ENCODE data around the gene PIGU. TPM values are rescaled to one million over a fixed set of nuclear protein-coding genes. Genes with fewer than 3 reads are reported as not detected.

Gene PIGU
- total and polyA plus RNA-seq, 2 experiments from 2014 or later = 21.2 to 21.6 TPM

- no peaks in the 10 kb centered on the region for H3K9me3 ChIP-seq (ENCODE audit: low read depth)
- in situ Hi-C loops (cut with MboI) = no loop called here
- peaks cover 39% of the 10 kb centered on the region for H3K4me1 ChIP-seq (ENCODE audit: insufficient read depth)
- no peaks in the 10 kb centered on the region for H3K9me2 ChIP-seq (ENCODE audit: insufficient read depth)
- H3K36me3 ChIP-seq (ENCODE audit: low read depth) = no peaks in the 10 kb centered on the region
- TF ChIP-seq EZH2 (IDR thresholded peaks at IDR 0.05; ENCODE audit: insufficient read depth, poor library complexity, severe bottlenecking) (no peak), EZH2phosphoT487 (IDR thresholded peaks at IDR 0.05; ENCODE audit: insufficient read depth, low read depth) (no peak)
- H3K4me3 ChIP-seq = no peak overlapping the region
- no peaks in the 10 kb centered on the region for H3K79me2 ChIP-seq (ENCODE audit: insufficient read depth)
- no peak for DNase-seq
- no peaks in the 10 kb centered on the region for H4K20me1 ChIP-seq (ENCODE audit: insufficient read depth)
- H3K27ac ChIP-seq = no peak overlapping the region
- H3K27me3 ChIP-seq (replicated peaks; ENCODE audit: insufficient read depth) = no peaks in the 10 kb centered on the region
- WGBS, 2 experiments (ENCODE audit: low coverage in 1 of 2, low lambda C conversion rate in 2 of 2, missing lambda C conversion rate in 2 of 2) = 70 to 73% methylated on average over 6 of the region's 6 CpGs
- peaks cover 7% of the 10 kb centered on the region for H3F3A ChIP-seq (ENCODE audit: insufficient read depth)
- H2AFZ ChIP-seq = no peak overlapping the region
- H3K9ac ChIP-seq = no peak overlapping the region
- no peak overlapping the region for H3K4me2 ChIP-seq (ENCODE audit: unreplicated experiment)
Measured at GRCh38 chr20:34578521-34578920, 98.4 kb downstream of the PIGU start.

DNA sequence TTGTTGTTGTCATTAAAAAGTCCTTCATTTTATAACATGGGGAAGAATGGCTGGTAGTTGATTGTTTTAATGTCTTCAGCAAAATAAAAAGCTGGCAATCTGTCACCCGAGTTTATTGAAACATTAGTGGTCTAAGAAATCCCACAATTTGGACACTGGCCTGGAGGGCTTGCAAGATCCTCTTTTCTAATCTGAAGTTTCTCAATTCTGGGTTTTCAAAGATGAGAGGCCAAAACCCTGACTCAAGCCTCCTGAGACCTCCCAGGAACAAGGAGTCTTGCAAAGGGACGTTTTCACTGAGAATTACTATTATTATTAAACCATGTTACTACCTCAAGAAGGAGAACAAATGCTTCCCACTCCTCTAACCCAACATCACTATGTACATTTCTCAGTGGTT, 98.9 kb downstream of the PIGU start:
- 44 to 52% methylated on average over 2 of the region's 2 CpGs for WGBS, 2 experiments (ENCODE audit: low coverage in 1 of 2, low lambda C conversion rate in 2 of 2, missing lambda C conversion rate in 2 of 2)
- Histone ChIP-seq H3K9me2 (ENCODE audit: insufficient read depth) (no peaks in the 10 kb centered on the region), H3K4me2 (ENCODE audit: unreplicated experiment) (no peak overlapping the region), H3F3A (ENCODE audit: insufficient read depth) (peaks cover 7% of the 10 kb centered on the region), H3K79me2 (ENCODE audit: insufficient read depth) (no peaks in the 10 kb centered on the region), H4K20me1 (ENCODE audit: insufficient read depth) (no peaks in the 10 kb centered on the region), H3K27me3 (replicated peaks; ENCODE audit: insufficient read depth) (no peaks in the 10 kb centered on the region), H3K9ac (no peak overlapping the region), H3K36me3 (ENCODE audit: low read depth) (no peaks in the 10 kb centered on the region), H2AFZ (no peak overlapping the region), H3K9me3 (ENCODE audit: low read depth) (no peaks in the 10 kb centered on the region), H3K4me1 (ENCODE audit: insufficient read depth) (peaks cover 34% of the 10 kb centered on the region), H3K4me3 (no peak overlapping the region), H3K27ac (no peak overlapping the region)
- no peak for TF ChIP-seq EZH2phosphoT487 (IDR thresholded peaks at IDR 0.05; ENCODE audit: insufficient read depth, low read depth)
- TF ChIP-seq EZH2 (IDR thresholded peaks at IDR 0.05; ENCODE audit: insufficient read depth, poor library complexity, severe bottlenecking) = no peak
- in situ Hi-C loops (cut with MboI) = no loop called here
- DNase-seq = peak; percentile 39

- WGBS, 2 experiments (ENCODE audit: low coverage in 1 of 2, low lambda C conversion rate in 2 of 2, missing lambda C conversion rate in 2 of 2) = 91% methylated on average over 4 of the region's 4 CpGs
- Histone ChIP-seq H3K9me3 (ENCODE audit: low read depth) (no peaks in the 10 kb centered on the region), H4K20me1 (ENCODE audit: insufficient read depth) (no peaks in the 10 kb centered on the region), H3K4me3 (no peak overlapping the region), H3K4me2 (ENCODE audit: unreplicated experiment) (no peak overlapping the region), H3K9me2 (ENCODE audit: insufficient read depth) (no peaks in the 10 kb centered on the region), H2AFZ (no peak overlapping the region), H3K36me3 (ENCODE audit: low read depth) (no peaks in the 10 kb centered on the region), H3K4me1 (ENCODE audit: insufficient read depth) (peaks cover 27% of the 10 kb centered on the region), H3K9ac (no peak overlapping the region), H3K27ac (no peak overlapping the region), H3F3A (ENCODE audit: insufficient read depth) (peaks cover 7% of the 10 kb centered on the region), H3K79me2 (ENCODE audit: insufficient read depth) (no peaks in the 10 kb centered on the region), H3K27me3 (replicated peaks; ENCODE audit: insufficient read depth) (no peaks in the 10 kb centered on the region)
- in situ Hi-C loops (cut with MboI) = no loop called here
- DNase-seq = no peak
- TF ChIP-seq EZH2 (IDR thresholded peaks at IDR 0.05; ENCODE audit: insufficient read depth, poor library complexity, severe bottlenecking) = no peak
- TF ChIP-seq EZH2phosphoT487 (IDR thresholded peaks at IDR 0.05; ENCODE audit: insufficient read depth, low read depth) = no peak
Measured at GRCh38 chr20:34577061-34577460, 99.8 kb downstream of the PIGU start.

DNA sequence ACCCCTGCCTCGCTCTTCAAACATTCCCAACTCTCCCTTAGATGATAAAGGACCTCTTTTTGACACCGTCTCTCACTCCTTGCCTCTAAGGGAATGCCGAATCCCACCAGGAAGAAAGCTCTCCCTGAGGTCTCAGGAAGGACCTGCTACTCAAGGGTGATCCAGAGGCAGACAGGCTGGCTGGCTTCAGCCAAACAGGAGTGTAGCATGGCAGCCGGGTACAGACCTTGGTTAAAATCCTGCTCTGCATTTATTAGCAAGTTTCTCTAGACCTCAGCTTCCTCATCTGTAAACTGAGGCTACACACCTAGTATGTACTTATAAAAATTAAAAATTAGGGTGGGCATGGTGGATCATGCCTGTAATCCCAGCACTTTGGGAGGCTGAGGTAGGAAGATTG, 101.1 kb downstream of the PIGU start:
- Histone ChIP-seq H3K4me1 (ENCODE audit: insufficient read depth) (peaks cover 24% of the 10 kb centered on the region), H4K20me1 (ENCODE audit: insufficient read depth) (no peaks in the 10 kb centered on the region), H3K4me3 (no peak overlapping the region), H3K9me2 (ENCODE audit: insufficient read depth) (no peaks in the 10 kb centered on the region), H3K4me2 (ENCODE audit: unreplicated experiment) (no peak overlapping the region), H3K27me3 (replicated peaks; ENCODE audit: insufficient read depth) (no peaks in the 10 kb centered on the region), H3K27ac (no peak overlapping the region), H3K9me3 (ENCODE audit: low read depth) (no peaks in the 10 kb centered on the region), H2AFZ (no peak overlapping the region), H3K79me2 (ENCODE audit: insufficient read depth) (no peaks in the 10 kb centered on the region), H3K36me3 (ENCODE audit: low read depth) (no peaks in the 10 kb centered on the region), H3K9ac (no peak overlapping the region), H3F3A (ENCODE audit: insufficient read depth) (peaks cover 17% of the 10 kb centered on the region)
- DNase-seq = no peak
- in situ Hi-C loops (cut with MboI) = no loop called here
- WGBS, 2 experiments (ENCODE audit: low coverage in 1 of 2, low lambda C conversion rate in 2 of 2, missing lambda C conversion rate in 2 of 2) = 96 to 98% methylated on average over 4 of the region's 4 CpGs
- TF ChIP-seq EZH2 (IDR thresholded peaks at IDR 0.05; ENCODE audit: insufficient read depth, poor library complexity, severe bottlenecking) (no peak), EZH2phosphoT487 (IDR thresholded peaks at IDR 0.05; ENCODE audit: insufficient read depth, low read depth) (no peak)

- Histone ChIP-seq H3K27ac (no peak overlapping the region), H3K4me1 (ENCODE audit: insufficient read depth) (peaks cover 27% of the 10 kb centered on the region), H3K4me3 (no peak overlapping the region), H2AFZ (no peak overlapping the region), H3K9me3 (ENCODE audit: low read depth) (no peaks in the 10 kb centered on the region), H4K20me1 (ENCODE audit: insufficient read depth) (no peaks in the 10 kb centered on the region), H3K9me2 (ENCODE audit: insufficient read depth) (no peaks in the 10 kb centered on the region), H3K4me2 (ENCODE audit: unreplicated experiment) (no peak overlapping the region), H3F3A (ENCODE audit: insufficient read depth) (peaks cover 21% of the 10 kb centered on the region), H3K9ac (no peak overlapping the region), H3K79me2 (ENCODE audit: insufficient read depth) (no peaks in the 10 kb centered on the region), H3K27me3 (replicated peaks; ENCODE audit: insufficient read depth) (no peaks in the 10 kb centered on the region), H3K36me3 (ENCODE audit: low read depth) (no peaks in the 10 kb centered on the region)
- in situ Hi-C loops (cut with MboI) = no loop called here
- no peak for DNase-seq
- TF ChIP-seq EZH2 (IDR thresholded peaks at IDR 0.05; ENCODE audit: insufficient read depth, poor library complexity, severe bottlenecking) (no peak), EZH2phosphoT487 (IDR thresholded peaks at IDR 0.05; ENCODE audit: insufficient read depth, low read depth) (no peak)
- 85 to 86% methylated on average over 5 of the region's 5 CpGs for WGBS, 2 experiments (ENCODE audit: low coverage in 1 of 2, low lambda C conversion rate in 2 of 2, missing lambda C conversion rate in 2 of 2)
Measured at GRCh38 chr20:34575271-34575670, 101.6 kb downstream of the PIGU start.
